NCI-H1048 (cell line): ENCODE data around the gene VCX.
"Not testable (repeated sequence)": the region's sequence is repeated elsewhere in the genome, so short reads cannot be mapped to it uniquely, and the experiment has no call there.

Experiments
- DNase-seq: peaks from one replicate; lab custom pipeline; 2025; lab: John Stamatoyannopoulos, UW

VCX gene

DNA sequence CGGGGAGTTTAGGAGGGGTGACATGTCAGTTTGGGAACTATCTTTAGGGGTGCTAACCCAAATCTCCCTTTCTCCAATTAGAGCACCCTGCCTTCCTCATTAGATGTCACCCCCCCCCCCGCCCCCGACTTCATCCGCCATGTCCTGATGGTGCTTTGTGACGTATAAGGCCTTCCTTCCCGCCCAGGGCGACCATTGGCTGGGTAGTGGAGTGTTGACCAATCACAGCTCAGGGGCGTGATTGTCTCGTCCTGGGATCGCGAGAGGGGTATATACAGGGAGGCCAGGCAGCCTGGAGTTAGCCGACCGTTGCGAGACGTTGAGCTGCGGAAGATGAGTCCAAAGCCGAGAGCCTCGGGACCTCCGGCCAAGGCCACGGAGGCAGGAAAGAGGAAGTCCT lies at the start of gene VCX:
Gene VCX, plus strand, starts transcription at position 301 of the 400 bp plus-strand sequence. Its CDS starts 33 bp downstream, at position 334.
- DNase-seq, result not testable (repeated sequence)

DNA sequence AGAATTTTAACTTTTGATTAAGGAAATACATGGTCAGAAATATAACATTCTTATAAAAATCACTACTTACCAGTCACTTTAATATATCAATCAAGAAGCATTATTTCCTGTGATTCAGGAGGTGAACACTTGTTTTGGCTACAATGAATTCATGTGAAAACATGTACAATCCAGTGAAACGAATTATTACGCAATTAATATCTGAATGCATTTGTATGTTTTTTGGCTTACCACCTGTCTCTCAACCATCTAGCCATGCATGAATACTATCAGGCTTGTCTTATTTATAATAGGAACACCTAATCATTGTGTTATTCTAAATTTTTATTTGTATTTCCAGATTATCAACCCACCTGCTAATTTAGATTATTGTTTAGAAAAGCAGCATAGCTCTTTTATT lies 44.6 kb upstream of the VCX start:
- DNase-seq, result no peak

DNA sequence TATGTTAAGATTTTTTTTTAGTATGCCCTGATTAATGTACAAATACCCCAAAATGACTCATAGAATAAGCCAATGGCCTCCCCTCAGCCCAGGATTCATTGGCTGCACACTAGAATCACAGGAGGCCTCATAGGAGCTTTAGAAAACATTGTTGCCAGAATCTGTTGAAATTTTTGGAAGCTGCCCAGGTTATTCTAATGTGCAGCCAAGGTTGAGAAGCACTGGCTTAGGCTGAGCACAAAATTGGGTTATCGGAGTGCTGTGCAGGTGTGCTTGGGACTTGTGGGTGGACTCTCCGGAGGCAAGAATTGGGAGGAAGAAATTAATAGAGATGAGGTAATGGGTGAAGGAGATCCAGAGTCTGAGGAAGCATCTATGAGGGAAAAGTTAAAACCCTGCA lies 41.3 kb upstream of the VCX start:
- no peak for DNase-seq

DNA sequence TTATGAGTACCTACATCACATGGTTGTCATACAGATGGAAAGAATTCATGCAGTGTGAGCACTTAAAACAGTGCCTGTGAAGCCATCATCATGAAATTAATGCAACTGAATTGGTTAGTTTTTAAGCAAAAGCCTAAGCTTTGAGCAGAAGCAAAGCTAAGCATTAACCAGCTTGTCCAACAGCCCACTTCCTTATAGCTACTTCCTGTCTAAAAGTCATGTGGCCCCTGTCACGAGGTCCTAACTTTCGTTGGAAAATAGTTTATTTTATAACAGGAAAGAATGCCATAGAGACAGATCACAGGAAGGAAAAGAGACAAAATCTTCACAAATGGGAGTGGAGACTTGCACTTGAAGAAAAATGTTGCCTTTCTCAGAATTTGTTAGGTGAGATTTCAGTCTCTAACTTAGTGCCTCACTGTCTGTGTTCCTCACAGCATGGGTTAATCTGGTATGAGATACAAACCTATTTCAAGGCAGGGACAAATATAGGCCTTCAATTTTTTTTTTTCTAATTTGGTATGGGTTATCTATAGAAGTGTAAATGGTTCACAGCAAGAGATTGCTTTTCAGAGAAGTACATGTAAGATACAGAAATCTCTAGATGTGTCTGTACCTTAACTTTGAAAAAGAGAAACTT lies 27.7 kb upstream of the VCX start:
- no peak for DNase-seq

DNA sequence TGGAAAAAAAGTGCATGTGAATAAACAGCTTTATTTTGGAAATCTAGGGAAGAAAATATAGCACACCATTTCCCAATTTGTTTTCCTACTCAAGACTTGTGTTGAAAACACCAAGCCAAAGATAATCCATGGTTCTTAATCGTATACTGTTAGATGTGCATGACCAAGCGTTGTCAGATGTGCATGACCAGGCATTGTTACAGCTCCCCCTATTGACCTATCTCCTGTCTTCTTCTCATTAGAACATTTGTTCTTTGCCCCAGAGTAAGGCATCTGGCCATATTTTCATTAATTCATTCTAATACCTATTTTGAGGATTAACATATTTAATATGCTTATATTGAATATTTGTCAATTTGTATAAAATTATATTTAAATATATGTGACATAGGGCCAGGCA lies 14.4 kb upstream of the VCX start:
- no peak for DNase-seq

DNA sequence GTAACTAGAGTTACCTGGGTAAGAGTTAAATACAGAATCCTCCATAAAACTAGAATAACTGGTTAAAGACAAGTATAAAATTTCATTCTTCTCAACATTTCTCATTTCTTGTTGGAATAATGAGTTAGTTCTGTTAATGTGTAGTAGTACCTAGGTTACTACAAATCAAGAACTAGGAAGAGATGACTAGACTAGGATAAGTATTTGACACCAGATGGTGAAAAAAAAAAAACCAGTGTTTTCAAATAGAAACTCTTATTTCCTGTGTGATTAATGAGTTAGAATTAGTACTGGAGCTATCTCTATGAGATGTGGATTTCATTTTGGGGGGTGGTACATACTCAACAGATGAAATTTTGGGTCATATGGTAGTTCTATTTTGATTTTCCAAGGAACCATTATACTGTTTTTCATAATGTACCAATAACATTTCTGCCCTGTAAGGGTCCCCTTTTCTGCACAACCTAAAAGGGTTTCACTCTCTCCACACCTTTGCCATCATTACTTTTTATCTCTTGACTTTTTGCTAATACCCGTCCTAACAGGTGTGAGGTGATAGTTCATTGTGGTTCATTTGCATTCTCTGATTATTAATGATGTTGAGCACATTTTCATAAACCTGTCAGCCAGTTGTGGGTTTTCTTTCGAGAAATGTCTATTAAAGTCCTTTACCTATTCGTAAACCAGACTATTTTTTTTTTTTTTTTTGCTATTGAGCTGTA lies 1.7 kb upstream of the VCX start:
- DNase-seq, result no peak

DNA sequence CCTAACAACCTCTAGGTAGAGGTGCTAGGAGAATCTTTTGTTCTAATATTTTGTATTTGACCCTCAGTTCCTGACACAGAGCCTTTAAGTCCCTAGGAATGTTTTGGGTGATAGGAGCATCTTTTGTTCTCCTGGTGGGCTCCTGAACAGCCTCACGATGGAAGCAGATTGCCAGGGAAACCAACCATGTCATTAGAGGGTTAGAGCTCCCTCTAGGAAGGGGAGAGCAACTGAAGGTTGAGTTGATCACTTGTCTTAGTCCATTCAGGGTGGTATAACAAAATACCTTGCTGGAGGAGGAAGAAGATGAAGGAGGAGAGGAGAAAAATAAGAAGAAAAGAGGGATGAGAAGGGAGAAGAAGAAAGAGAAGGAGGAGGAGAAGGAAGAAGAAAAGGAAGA lies 9.2 kb downstream of the VCX start:
- DNase-seq, result no peak

DNA sequence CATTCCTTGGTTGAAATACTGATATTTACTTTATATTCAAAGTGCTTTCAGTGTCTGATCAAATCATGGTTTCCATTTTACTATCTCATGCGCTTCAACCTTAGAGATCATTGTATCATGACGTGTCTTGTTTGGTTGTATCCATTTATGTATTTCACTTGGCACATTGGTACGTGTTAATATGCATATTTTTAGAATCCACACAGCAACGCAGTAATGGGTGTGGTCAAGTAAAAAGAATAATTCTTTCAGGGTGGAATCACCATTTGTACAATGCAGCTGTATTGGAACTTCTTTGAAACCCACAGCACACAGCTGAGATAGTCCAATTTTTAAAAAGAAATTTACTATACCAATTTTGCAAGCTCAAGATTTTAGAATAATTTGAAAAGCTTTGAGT lies 29.1 kb downstream of the VCX start:
- DNase-seq, result no peak

DNA sequence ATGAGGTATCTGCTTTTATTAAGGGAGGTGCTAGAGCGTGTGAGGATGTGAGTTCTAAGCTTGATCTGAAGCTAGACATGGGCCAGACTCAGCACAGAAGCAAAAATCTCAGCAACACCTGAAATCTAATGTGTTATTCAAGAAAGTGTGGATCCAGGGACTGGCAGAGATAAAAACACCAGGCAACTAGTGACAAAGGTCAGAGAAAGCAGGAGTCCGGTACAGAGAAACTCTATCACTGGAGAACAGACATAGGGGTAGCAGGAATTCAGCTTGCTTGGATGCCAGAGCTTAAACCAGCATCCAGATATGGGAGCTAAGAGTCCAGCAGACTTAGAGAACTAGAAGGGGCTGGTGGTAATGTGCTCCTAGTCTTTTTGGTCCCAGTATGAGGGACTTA lies 34.0 kb downstream of the VCX start:
- DNase-seq, result no peak

DNA sequence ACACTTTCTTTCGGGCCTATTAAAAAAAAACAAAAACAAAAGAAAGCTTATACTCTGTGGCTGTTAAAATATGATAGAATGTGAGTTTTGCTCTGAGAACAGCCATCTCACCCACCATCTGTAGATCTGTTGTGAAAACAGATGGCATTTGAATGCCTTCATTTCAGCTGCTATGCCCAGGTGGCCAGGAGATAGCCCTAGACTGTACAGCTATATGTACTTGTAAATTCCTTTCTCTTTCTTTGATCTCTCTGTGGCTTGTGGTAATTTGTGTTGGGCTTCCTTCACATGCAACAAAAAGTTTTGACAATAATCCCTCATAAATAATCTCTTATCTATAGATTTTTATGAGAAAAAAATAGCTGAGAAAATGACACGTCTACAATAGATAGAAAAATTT lies 46.2 kb downstream of the VCX start:
- DNase-seq, result no peak

DNA sequence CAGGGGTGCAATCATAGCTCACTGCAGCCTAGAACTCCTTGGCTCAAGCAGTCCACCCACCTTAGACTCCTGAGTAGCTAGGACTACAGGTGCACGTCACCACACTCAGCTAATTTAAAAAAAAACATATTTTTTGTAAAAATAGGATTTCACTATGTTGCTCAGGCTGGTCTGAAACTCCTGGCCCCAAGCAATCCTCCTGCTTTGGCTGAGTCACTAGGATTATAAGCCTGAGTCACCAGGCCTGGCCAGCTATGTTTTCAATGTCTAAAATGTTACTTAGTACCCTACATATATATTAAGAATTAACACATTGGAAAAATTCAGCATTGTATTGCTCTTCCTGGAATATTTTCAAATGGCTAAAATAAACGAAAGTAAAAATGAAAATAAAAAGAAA lies 46.7 kb downstream of the VCX start:
- no peak for DNase-seq

DNA sequence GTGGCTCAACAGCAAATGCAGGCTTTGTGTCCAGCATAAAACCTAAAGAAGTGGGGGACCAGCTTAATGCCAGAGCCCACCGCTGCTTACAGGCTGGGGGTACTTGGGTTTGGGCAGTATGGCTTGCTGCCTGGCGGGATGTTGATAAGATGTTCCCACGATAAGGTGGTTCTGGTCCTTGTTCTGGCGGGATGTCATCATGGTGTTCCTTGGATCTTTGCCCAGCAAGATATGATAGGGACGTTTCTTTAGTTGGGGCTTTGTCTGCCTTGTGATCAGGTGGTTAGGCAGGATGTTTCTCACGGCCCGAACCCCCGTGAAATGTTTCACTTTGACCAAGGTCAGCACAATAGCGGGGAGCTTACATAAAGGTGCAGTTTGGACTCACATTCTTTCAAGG lies 49.0 kb downstream of the VCX start:
- DNase-seq, result no peak
